Activated T-cell treated with anti-CD3 and anti-CD28 coated beads, Interleukin-2, amount 50 U/mL, for 48 hours (primary cell): ENCODE results near the gene KIF25.
"Not testable (repeated sequence)": the region's sequence is repeated elsewhere in the genome, so short reads cannot be mapped to it uniquely, and the experiment has no call there.

Experiments used
- DNase-seq, 2 experiments: peaks; one replicate each; pipeline ENCODE4 v3.0.0-alpha.2; 2020

Gene KIF25

GRCh38 chr6:167976116-167976657, 21.3 kb upstream of the KIF25 start:
- DNase-seq: not testable (repeated sequence)

GRCh38 chr6:167976708-167977107, 20.8 kb upstream of the KIF25 start:
- no peak for DNase-seq

GRCh38 chr6:167977717-167978467, 19.6 kb upstream of the KIF25 start:
- DNase-seq: no peak

- no peak for DNase-seq
Observed at GRCh38 chr6:167978607-167979006, 18.9 kb upstream of the KIF25 start.

- DNase-seq: no peak
Observed at GRCh38 chr6:167979436-167980139, 17.9 kb upstream of the KIF25 start.

GRCh38 chr6:167980911-167981580, 16.4 kb upstream of the KIF25 start:
- no peak for DNase-seq

GRCh38 chr6:167981916-167982462, 15.5 kb upstream of the KIF25 start:
- DNase-seq: no peak

GRCh38 chr6:167984144-167984719, 13.2 kb upstream of the KIF25 start:
- no peak for DNase-seq

- no peak for DNase-seq
Observed at GRCh38 chr6:167984876-167985604, 12.4 kb upstream of the KIF25 start.

- DNase-seq: no peak
Observed at GRCh38 chr6:167985911-167986595, 11.4 kb upstream of the KIF25 start.

- DNase-seq: no peak
Observed at GRCh38 chr6:167987396-167988153, 9.9 kb upstream of the KIF25 start.

- DNase-seq: no peak
Observed at GRCh38 chr6:167988154-167988495, 9.3 kb upstream of the KIF25 start.

GRCh38 chr6:167988945-167989841, 8.3 kb upstream of the KIF25 start:
- DNase-seq: no peak

GRCh38 chr6:167990016-167990945, 7.2 kb upstream of the KIF25 start:
- DNase-seq: no peak

GRCh38 chr6:167993169-167993568, 4.3 kb upstream of the KIF25 start:
- no peak for DNase-seq

GRCh38 chr6:167993831-167994230, 3.6 kb upstream of the KIF25 start:
- DNase-seq: no peak

GRCh38 chr6:167995302-167995701, 2.2 kb upstream of the KIF25 start:
- DNase-seq: no peak

GRCh38 chr6:167995731-167996151, 1.7 kb upstream of the KIF25 start:
- no peak for DNase-seq
